Measurements from ENCODE around the gene GJB5.
"Not testable (repeated sequence)": the region's sequence is repeated elsewhere in the genome, so short reads cannot be mapped to it uniquely, and the experiment has no call there.

GJB5 gene

GRCh38 chr1:34773114-34773513 lies 18.3 kb downstream of the GJB5 start:
- in situ Hi-C loops (cut with HindIII; ENCODE audit: low sequenced_read_pairs) = not testable (repeated sequence)

DNA sequence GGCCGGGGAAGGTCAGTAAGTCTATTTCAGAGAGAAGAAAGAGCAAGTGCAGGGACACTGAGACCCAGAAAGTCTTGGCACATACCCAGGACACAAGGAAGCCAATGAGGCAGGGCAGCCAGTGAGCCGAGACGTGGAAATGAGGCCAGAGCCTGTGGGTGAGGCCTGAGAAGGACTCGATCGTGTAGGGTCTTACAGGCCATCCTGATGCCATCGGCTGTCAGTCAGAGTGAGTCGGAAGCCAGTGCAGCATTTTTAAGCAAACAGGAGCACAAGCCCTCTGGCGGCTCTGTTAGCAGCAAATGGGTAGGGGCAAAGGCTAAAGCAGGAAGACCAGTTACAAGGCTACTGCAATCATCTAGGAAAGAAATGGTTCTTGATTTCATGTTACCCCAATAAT lies 20.1 kb downstream of the GJB5 start:
- in situ Hi-C loops (cut with HindIII; ENCODE audit: low sequenced_read_pairs) = loop anchor here (5.0 kb wide), 1 partner anchor 92 kb away; no protein-coding TSS in a partner anchor

GRCh38 chr1:34776911-34777310 lies 22.1 kb downstream of the GJB5 start:
- in situ Hi-C loops (cut with HindIII; ENCODE audit: low sequenced_read_pairs) = loop anchor here (5.0 kb wide), 1 partner anchor 90 kb away; no protein-coding TSS in a partner anchor

DNA sequence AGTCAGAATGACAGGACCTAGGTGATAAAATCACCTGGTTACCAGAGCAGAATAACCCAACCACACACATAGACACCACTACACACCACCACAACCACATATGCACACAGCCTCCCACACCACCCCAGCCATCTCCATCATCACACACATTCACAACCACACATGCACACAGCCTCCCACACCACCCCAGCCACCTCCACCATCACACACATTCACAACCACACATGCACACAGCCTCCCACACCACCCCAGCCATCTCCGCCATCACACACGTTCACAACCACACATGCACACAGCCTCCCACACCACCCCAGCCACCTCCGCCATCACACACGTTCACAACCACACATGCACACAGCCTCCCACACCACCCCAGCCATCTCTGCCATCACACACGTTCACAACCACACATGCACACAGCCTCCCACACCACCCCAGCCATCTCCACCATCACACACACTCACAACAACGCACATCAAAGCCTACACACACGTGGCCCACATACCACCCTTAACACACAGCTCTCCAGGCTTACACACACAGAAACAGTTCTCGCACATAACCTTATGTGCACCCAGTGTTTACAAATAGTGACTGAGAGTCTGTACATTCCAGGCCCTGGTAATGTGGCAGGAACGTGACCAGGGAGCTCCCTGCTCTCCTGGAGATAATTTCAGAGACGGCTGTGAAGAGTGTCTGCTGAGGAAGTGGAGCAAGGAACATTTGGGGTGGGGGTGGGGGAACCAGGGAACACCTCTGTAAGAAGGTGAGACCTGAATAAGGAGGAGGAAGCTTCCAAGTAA lies 22.9 kb downstream of the GJB5 start:
- in situ Hi-C loops (cut with HindIII; ENCODE audit: low sequenced_read_pairs) = loop anchor here (5.0 kb wide), 1 partner anchor 90 kb away; no protein-coding TSS in a partner anchor

- in situ Hi-C loops (cut with HindIII; ENCODE audit: low sequenced_read_pairs) = loop anchor here (5.0 kb wide), 1 partner anchor 89 kb away; no protein-coding TSS in a partner anchor
Measured at GRCh38 chr1:34778381-34778780, 23.5 kb downstream of the GJB5 start.

GRCh38 chr1:34779005-34779404 lies 24.2 kb downstream of the GJB5 start:
- in situ Hi-C loops (cut with HindIII; ENCODE audit: low sequenced_read_pairs) = loop anchor here (5.0 kb wide), 1 partner anchor 88 kb away; no protein-coding TSS in a partner anchor

DNA sequence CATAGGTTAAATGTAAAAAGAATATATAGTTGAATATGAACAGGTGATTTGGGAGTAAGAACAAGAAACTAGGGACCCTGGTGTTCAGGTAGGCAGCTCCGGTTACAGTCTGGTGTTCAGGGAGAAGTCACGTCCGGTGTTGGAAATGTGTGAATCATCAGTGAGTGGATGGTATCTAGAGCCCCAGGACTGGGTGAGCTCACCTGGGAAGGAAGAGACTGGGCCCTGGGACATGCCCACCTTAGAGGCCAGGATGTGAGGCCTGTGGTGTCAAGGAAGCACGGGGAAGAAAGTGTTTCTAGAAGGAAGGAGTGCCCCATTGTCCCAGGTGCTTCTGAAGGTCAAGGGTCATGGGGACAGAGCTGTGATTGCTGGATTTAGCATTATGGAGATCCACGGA lies 24.7 kb downstream of the GJB5 start:
- in situ Hi-C loops (cut with HindIII; ENCODE audit: low sequenced_read_pairs) = loop anchor here (5.0 kb wide), 1 partner anchor 88 kb away; no protein-coding TSS in a partner anchor

- in situ Hi-C loops (cut with HindIII; ENCODE audit: low sequenced_read_pairs) = loop anchor here (5.0 kb wide), 1 partner anchor 87 kb away; no protein-coding TSS in a partner anchor
Measured at GRCh38 chr1:34779962-34780361, 25.1 kb downstream of the GJB5 start.

GRCh38 chr1:34780528-34780927 lies 25.7 kb downstream of the GJB5 start:
- in situ Hi-C loops (cut with HindIII; ENCODE audit: low sequenced_read_pairs) = no loop called here

DNA sequence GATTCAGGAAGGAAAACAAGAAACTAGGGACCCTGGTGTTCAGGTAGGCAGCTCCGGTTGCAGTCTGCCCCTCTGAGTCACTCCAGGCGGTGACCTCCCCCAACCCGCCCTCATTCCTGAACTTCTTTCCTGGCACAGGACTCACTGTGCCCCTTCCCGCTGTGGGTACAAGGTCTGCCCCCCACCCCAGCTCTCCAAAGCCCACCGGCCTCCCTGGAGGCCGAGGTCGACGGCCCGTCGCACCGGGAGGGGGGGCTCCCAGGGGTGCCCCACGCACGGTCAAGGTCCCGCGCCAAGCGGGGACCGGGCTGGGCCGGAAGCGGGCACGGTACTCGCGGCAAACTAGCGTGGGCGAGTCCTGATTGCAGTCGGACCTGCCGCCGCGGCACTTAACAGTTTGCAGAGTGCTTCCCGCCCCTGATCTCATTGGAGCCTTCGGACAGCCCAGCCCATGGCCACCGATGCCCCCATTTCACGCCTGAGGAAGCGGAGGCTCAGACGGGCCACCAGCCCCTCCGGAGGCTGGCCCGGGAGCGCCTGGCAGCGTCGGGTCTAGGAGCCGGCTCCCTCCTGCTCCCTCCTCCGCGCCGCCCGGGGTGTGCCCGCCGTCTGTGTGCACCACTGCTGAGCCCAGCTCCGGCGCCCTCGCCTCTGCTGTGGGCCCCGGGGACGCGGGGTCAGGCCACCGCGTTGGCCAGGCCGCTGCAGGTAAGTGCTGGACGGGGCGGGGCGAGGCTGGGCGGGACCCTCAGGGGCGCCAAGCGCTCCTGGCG lies 26.4 kb downstream of the GJB5 start, which contains the start of gene GJB3:
GJB3 (plus strand) TSS at position 144 of the 773 bp plus-strand sequence. CDS start 3,549 bp downstream, outside the sequence.
- in situ Hi-C loops (cut with HindIII; ENCODE audit: low sequenced_read_pairs) = no loop called here

GRCh38 chr1:34781844-34782391 lies 27.1 kb downstream of the GJB5 start:
- in situ Hi-C loops (cut with HindIII; ENCODE audit: low sequenced_read_pairs) = no loop called here

DNA sequence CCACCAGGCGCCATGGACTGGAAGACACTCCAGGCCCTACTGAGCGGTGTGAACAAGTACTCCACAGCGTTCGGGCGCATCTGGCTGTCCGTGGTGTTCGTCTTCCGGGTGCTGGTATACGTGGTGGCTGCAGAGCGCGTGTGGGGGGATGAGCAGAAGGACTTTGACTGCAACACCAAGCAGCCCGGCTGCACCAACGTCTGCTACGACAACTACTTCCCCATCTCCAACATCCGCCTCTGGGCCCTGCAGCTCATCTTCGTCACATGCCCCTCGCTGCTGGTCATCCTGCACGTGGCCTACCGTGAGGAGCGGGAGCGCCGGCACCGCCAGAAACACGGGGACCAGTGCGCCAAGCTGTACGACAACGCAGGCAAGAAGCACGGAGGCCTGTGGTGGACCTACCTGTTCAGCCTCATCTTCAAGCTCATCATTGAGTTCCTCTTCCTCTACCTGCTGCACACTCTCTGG lies 29.9 kb downstream of the GJB5 start:
- in situ Hi-C loops (cut with HindIII; ENCODE audit: low sequenced_read_pairs) = no loop called here

DNA sequence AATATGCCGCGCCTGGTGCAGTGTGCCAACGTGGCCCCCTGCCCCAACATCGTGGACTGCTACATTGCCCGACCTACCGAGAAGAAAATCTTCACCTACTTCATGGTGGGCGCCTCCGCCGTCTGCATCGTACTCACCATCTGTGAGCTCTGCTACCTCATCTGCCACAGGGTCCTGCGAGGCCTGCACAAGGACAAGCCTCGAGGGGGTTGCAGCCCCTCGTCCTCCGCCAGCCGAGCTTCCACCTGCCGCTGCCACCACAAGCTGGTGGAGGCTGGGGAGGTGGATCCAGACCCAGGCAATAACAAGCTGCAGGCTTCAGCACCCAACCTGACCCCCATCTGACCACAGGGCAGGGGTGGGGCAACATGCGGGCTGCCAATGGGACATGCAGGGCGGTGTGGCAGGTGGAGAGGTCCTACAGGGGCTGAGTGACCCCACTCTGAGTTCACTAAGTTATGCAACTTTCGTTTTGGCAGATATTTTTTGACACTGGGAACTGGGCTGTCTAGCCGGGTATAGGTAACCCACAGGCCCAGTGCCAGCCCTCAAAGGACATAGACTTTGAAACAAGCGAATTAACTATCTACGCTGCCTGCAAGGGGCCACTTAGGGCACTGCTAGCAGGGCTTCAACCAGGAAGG lies 30.5 kb downstream of the GJB5 start:
- in situ Hi-C loops (cut with HindIII; ENCODE audit: low sequenced_read_pairs) = no loop called here

DNA sequence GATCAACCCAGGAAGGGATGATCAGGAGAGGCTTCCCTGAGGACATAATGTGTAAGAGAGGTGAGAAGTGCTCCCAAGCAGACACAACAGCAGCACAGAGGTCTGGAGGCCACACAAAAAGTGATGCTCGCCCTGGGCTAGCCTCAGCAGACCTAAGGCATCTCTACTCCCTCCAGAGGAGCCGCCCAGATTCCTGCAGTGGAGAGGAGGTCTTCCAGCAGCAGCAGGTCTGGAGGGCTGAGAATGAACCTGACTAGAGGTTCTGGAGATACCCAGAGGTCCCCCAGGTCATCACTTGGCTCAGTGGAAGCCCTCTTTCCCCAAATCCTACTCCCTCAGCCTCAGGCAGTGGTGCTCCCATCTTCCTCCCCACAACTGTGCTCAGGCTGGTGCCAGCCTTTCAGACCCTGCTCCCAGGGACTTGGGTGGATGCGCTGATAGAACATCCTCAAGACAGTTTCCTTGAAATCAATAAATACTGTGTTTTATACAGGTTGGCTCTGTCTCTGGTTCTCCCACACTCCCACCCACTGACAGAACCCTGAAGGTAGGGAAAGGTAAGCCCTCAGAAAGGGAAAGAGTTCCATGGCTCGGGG lies 31.1 kb downstream of the GJB5 start:
- in situ Hi-C loops (cut with HindIII; ENCODE audit: low sequenced_read_pairs) = no loop called here

DNA sequence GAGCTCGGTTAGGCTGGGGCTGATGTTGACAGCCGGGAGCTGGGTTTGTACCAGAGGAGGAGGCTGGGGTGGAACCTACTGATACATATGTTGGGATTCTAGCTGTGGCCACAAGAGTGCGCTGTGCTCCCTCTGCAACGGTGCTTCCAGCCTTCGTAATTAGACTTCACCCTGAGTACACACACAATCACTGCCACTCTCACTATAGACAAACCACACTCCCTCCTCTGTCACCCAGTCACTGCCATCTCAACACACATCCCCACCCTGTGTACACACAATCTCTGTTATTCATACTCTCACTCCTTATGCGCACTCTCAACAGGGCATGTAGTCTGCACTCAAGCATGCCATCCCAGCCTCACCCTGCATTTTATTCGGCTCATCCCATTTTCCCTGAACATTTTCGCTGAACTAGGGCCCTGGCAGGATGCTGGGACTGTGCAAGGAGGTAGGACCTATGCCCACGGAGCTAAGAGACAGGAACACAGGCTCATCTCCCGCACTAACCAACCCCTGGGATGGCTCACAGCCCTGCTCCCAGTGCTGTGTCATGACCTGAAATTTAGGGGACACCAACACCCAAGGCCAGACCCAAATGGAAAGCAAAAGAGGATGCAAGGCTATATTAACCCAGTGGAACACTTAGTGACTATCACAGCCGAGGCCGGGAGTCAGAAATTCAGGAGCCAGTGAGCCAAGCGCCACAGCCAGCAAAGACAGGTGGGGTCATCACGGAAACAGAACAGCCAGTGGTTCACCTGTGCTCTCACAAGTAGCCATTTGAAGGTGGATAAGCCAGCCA lies 31.9 kb downstream of the GJB5 start:
- in situ Hi-C loops (cut with HindIII; ENCODE audit: low sequenced_read_pairs) = no loop called here

DNA sequence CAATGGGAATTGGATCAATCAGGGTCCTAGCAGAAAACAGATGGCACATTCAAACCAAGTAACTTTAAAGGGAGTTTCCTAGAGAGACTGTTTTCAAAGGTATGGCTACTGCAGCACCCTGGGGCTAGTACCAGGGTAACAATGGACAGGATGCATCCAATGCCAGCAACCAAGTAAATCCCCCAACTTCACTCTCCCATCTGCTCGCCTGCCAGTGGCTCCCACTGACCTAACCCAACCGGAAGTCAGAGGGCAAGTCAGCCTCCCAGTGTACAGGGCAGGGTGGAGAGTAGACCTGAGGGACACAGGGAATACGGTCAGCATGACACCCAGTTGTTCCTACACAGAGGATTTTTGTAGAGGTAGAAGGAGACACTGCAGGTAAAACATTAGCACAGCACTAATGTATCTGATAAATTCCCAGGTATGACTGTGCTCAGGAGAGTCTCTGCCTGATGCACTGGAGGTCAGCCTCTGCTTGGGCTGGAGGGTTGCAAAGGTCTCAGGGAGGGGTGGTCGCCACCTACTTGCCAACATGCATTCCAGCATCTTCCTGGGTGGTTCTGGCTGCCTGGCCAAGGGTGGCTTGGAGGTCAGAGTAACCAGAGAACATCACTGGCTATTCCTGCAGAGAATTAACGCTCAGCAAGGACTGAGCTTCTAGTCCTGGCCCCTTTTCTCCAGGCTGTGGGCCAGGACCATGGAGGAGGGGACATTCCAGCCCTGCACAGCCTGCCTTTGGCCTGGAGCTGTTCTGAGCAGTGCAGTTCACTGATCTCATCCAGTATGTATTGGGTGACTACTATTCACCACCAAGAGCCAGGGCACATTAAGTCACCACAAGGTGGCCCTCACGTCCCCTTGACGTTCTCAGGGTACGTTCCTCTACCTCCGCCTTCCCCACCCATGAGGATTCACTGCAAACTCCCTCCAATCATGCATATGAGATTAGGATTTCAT lies 32.9 kb downstream of the GJB5 start:
- in situ Hi-C loops (cut with HindIII; ENCODE audit: low sequenced_read_pairs) = no loop called here

DNA sequence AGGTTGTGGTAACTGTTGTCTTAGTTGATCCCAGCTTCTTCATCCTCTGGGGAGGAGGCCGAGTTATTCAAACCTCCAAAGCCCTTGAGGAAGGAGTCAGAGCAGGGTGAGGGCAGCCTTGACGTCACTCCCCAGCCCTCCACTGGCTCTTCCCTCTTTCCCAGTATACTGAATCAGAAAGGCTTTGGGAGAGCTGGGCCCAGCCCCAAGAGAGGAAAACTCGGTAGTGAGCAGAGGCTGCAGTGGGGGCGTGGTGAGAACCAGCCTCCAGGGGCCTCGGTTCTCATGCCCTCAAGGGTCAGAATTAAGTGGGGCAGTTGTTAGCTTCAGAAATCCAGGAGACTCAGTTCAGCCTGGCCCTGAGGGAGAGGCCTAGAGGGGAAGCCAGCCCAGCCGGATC lies 36.1 kb downstream of the GJB5 start:
- in situ Hi-C loops (cut with HindIII; ENCODE audit: low sequenced_read_pairs) = no loop called here

DNA sequence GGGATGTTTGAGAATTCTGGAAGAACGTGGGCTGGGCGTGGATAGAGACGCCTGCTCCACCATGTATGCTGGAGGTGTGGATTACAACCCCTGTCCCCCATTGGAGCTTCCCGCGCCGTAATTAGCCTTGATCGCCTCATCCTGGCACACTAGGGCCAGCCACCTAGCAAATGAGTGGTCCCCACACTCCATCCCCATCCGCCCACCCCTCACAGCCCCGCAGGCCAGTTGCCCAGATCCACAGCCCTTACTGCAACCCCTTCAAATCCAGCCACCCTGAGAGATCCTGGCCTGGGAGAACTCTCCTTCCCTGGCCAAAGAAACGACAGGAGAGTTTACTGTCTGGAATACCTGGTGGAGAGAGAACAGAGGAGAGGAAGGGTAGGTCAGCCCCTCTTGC lies 37.6 kb downstream of the GJB5 start:
- in situ Hi-C loops (cut with HindIII; ENCODE audit: low sequenced_read_pairs) = no loop called here

Measured in endothelial cell of hepatic sinusoid (primary cell).